GM23248 (cell line): Measurements from ENCODE around the gene CREB5.

Source experiments
- EZH2 ChIP-seq: fragments of 200-600 bp; sonication (generic); IDR thresholded peaks from 2 replicates; pipeline ENCODE4 v1.6.1; 2018; ENCODE audit warnings: antibody characterized with exemption, mild to moderate bottlenecking; ENCODE audit not compliant: insufficient read depth, poor library complexity, severe bottlenecking
- EZH2phosphoT487 ChIP-seq: fragments of 200-600 bp; sonication (generic); IDR thresholded peaks from 2 replicates; pipeline ENCODE4 v1.6.1; 2018; ENCODE audit warnings: antibody characterized with exemption, moderate library complexity, mild to moderate bottlenecking, low read depth; ENCODE audit not compliant: insufficient read depth

- TF ChIP-seq EZH2phosphoT487 (0 out of 2 replicates have a peak, but pooled peaks have one; percentile 73), EZH2 (no peak)
Measured at GRCh38 chr7:28608731-28609130, 196.4 kb downstream of the CREB5 start.
